HEK293 (cell line): ENCODE data around the gene GET3.
A peak's percentile ranks its signal among the peaks of the same experiment; 100 is the strongest.

Source experiments
- CTCF ChIA-PET: fragments of 350-600 bp; formaldehyde crosslinking; extraction: SDS; loops from one replicate; lab custom pipeline; 2021; ENCODE audit warnings: antibody characterized with exemption; lab: Yijun Ruan, JAX
- POLR2A ChIA-PET: fragments of 300-600 bp; formaldehyde crosslinking; extraction: SDS; loops from one replicate; lab custom pipeline; 2020; ENCODE audit warnings: antibody characterized with exemption, inconsistent platforms; lab: Yijun Ruan, JAX
- H3K27ac ChIP-seq: fragments of 200-500 bp; sonication (Bioruptor generic); 2 replicates; pipeline ENCODE4 v1.5.1; 2014; ENCODE audit warnings: low read depth, low read length, control low read depth, inconsistent platforms; ENCODE audit errors: extremely low read depth
- H3K36me3 ChIP-seq, 2 experiments: fragments of 200-500 bp in 1 of 2; sonication (Bioruptor generic) in 1 of 2; 1 replicate in 1 of 2; 2 replicates in 1 of 2; pipeline ENCODE4 v1.5.1; 2014 to 2017; ENCODE audit warnings: inconsistent platforms in 2 of 2, low read length in 2 of 2; ENCODE audit not compliant: control insufficient read depth in 2 of 2, insufficient read depth in 1 of 2
- H3K4me1 ChIP-seq: fragments of 200-500 bp; sonication (Bioruptor generic); 2 replicates; pipeline ENCODE4 v1.5.1; 2014; ENCODE audit warnings: mild to moderate bottlenecking, low read length, inconsistent platforms; ENCODE audit not compliant: control insufficient read depth, insufficient read depth
- H3K4me3 ChIP-seq: 2 replicates; pipeline ENCODE4 v1.5.1; 2011; ENCODE audit warnings: low read depth, mild to moderate bottlenecking, control low read depth, low read length, moderate library complexity
- H3K9me3 ChIP-seq: fragments of 200-500 bp; sonication (Bioruptor generic); 2 replicates; pipeline ENCODE4 v1.5.1; 2014; ENCODE audit warnings: low read depth, low read length, inconsistent platforms; ENCODE audit not compliant: control insufficient read depth, insufficient read depth
- EGR2 ChIP-seq: fragments of 450-650 bp; formaldehyde crosslinking; IDR thresholded peaks from 2 replicates; pipeline ENCODE4 v1.5.1; 2016; ENCODE audit warnings: low read depth, missing biosample characterization, missing genetic modification characterization
- FEZF1 ChIP-seq: fragments of 450-650 bp; formaldehyde crosslinking; IDR thresholded peaks from 2 replicates; pipeline ENCODE4 v1.5.1; 2016; ENCODE audit warnings: missing biosample characterization, missing genetic modification characterization
- GLIS1 ChIP-seq: fragments of 450-650 bp; formaldehyde crosslinking; IDR thresholded peaks from 2 replicates; pipeline ENCODE4 v1.5.1; 2016; ENCODE audit warnings: missing biosample characterization, missing genetic modification characterization
- HOXC10 ChIP-seq: sonication (generic); formaldehyde crosslinking; IDR thresholded peaks from 2 replicates; pipeline ENCODE4 v1.8.1; 2023; ENCODE audit warnings: mild to moderate bottlenecking, missing genetic modification reagents
- IKZF3 ChIP-seq: fragments of 450-650 bp; IDR thresholded peaks from 2 replicates; pipeline ENCODE4 v1.5.0; 2018; ENCODE audit warnings: missing biosample characterization, mild to moderate bottlenecking, missing genetic modification characterization, moderate library complexity
- KLF1 ChIP-seq: fragments of 450-650 bp; formaldehyde crosslinking; IDR thresholded peaks from 2 replicates; pipeline ENCODE4 v1.5.1; 2016; ENCODE audit warnings: missing biosample characterization, missing genetic modification characterization
- KLF8 ChIP-seq: fragments of 450-650 bp; formaldehyde crosslinking; IDR thresholded peaks from 2 replicates; pipeline ENCODE4 v1.5.1; 2016; ENCODE audit warnings: missing biosample characterization, missing genetic modification characterization
- MZF1 ChIP-seq: fragments of 450-650 bp; formaldehyde crosslinking; IDR thresholded peaks from 2 replicates; pipeline ENCODE4 v1.5.1; 2017; ENCODE audit warnings: missing biosample characterization, missing genetic modification characterization, borderline replicate concordance
- SP3 ChIP-seq: fragments of 450-650 bp; formaldehyde crosslinking; IDR thresholded peaks from 2 replicates; pipeline ENCODE4 v1.5.1; 2016; ENCODE audit warnings: missing biosample characterization, missing genetic modification characterization
- ZBTB8A ChIP-seq: fragments of 450-650 bp; formaldehyde crosslinking; IDR thresholded peaks from 2 replicates; pipeline ENCODE4 v1.5.1; 2016; ENCODE audit warnings: missing biosample characterization, missing genetic modification characterization
- ZNF133 ChIP-seq: fragments of 450-650 bp; formaldehyde crosslinking; IDR thresholded peaks from 2 replicates; pipeline ENCODE4 v1.5.1; 2016; ENCODE audit warnings: missing biosample characterization, missing genetic modification characterization
- ZNF174 ChIP-seq: fragments of 450-650 bp; formaldehyde crosslinking; IDR thresholded peaks from 2 replicates; pipeline ENCODE4 v1.5.0; 2017; ENCODE audit warnings: missing biosample characterization, mild to moderate bottlenecking, missing genetic modification characterization
- ZNF221 ChIP-seq: fragments of 450-650 bp; formaldehyde crosslinking; IDR thresholded peaks from 2 replicates; pipeline ENCODE4 v1.5.1; 2017; ENCODE audit warnings: missing biosample characterization, missing genetic modification characterization, borderline replicate concordance
- ZNF521 ChIP-seq: fragments of 450-650 bp; formaldehyde crosslinking; IDR thresholded peaks from 2 replicates; pipeline ENCODE4 v1.5.1; 2017; ENCODE audit warnings: missing biosample characterization, mild to moderate bottlenecking, missing genetic modification characterization
- ZNF600 ChIP-seq: fragments of 450-650 bp; formaldehyde crosslinking; IDR thresholded peaks from 2 replicates; pipeline ENCODE4 v1.5.1; 2016; ENCODE audit warnings: missing biosample characterization, missing genetic modification characterization
- ZNF621 ChIP-seq: fragments of 450-650 bp; formaldehyde crosslinking; IDR thresholded peaks from 2 replicates; pipeline ENCODE4 v1.5.1; 2017; ENCODE audit warnings: missing biosample characterization, missing genetic modification characterization
- ZNF624 ChIP-seq: fragments of 450-650 bp; formaldehyde crosslinking; IDR thresholded peaks from 2 replicates; pipeline ENCODE4 v1.5.1; 2017; ENCODE audit warnings: missing biosample characterization, missing genetic modification characterization
- ZNF707 ChIP-seq: fragments of 450-650 bp; formaldehyde crosslinking; IDR thresholded peaks from 2 replicates; pipeline ENCODE4 v1.5.1; 2016; ENCODE audit warnings: missing biosample characterization, missing genetic modification characterization
- ZNF747 ChIP-seq: fragments of 450-650 bp; formaldehyde crosslinking; IDR thresholded peaks from 2 replicates; pipeline ENCODE4 v1.5.1; 2016; ENCODE audit warnings: missing biosample characterization, missing genetic modification characterization
- ZNF843 ChIP-seq: fragments of 450-650 bp; formaldehyde crosslinking; IDR thresholded peaks from 2 replicates; pipeline ENCODE4 v1.5.1; 2016; ENCODE audit warnings: missing biosample characterization, missing genetic modification characterization
- TF ChIP-seq, protein P1 (sequence below): fragments of 450-650 bp; formaldehyde crosslinking; IDR thresholded peaks from 2 replicates; pipeline ENCODE4 v1.5.1; 2016; ENCODE audit warnings: missing biosample characterization, missing genetic modification characterization
- TF ChIP-seq, protein P2 (sequence below): fragments of 450-650 bp; formaldehyde crosslinking; IDR thresholded peaks from 2 replicates; pipeline ENCODE4 v1.5.1; 2016; ENCODE audit warnings: missing biosample characterization, missing genetic modification characterization
- TF ChIP-seq, protein P3 (sequence below): fragments of 450-650 bp; formaldehyde crosslinking; IDR thresholded peaks from 2 replicates; pipeline ENCODE4 v1.5.1; 2016; ENCODE audit warnings: missing biosample characterization, missing genetic modification characterization
- TF ChIP-seq, protein P4 (sequence below): fragments of 450-650 bp; formaldehyde crosslinking; IDR thresholded peaks from 2 replicates; pipeline ENCODE4 v1.5.1; 2016; ENCODE audit warnings: missing biosample characterization, missing genetic modification characterization, borderline replicate concordance
- TF ChIP-seq, protein P5 (sequence below): fragments of 450-650 bp; formaldehyde crosslinking; IDR thresholded peaks from 2 replicates; pipeline ENCODE4 v1.5.1; 2016; ENCODE audit warnings: missing biosample characterization, missing genetic modification characterization

GET3 gene

DNA sequence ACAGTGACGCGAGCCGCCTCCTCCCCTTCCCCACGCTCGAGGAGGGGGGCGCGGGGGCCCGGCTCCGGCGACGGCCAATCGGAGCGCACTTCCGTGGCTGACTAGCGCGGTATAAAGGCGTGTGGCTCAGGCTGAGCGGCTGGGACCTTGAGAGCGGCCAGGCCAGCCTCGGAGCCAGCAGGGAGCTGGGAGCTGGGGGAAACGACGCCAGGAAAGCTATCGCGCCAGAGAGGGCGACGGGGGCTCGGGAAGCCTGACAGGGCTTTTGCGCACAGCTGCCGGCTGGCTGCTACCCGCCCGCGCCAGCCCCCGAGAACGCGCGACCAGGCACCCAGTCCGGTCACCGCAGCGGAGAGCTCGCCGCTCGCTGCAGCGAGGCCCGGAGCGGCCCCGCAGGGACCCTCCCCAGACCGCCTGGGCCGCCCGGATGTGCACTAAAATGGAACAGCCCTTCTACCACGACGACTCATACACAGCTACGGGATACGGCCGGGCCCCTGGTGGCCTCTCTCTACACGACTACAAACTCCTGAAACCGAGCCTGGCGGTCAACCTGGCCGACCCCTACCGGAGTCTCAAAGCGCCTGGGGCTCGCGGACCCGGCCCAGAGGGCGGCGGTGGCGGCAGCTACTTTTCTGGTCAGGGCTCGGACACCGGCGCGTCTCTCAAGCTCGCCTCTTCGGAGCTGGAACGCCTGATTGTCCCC is 54.2 kb downstream of the GET3 start, which contains the start of gene JUNB (continued):
- TF ChIP-seq, protein P1, sequence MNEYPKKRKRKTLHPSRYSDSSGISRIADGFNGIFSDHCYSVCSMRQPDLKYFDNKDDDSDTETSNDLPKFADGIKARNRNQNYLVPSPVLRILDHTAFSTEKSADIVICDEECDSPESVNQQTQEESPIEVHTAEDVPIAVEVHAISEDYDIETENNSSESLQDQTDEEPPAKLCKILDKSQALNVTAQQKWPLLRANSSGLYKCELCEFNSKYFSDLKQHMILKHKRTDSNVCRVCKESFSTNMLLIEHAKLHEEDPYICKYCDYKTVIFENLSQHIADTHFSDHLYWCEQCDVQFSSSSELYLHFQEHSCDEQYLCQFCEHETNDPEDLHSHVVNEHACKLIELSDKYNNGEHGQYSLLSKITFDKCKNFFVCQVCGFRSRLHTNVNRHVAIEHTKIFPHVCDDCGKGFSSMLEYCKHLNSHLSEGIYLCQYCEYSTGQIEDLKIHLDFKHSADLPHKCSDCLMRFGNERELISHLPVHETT (tag by site-specific recombination), result 0 out of 2 replicates have a peak, but pooled peaks have one; percentile 4
- no peak; the same call in 1 of the 2 replicates for TF ChIP-seq GLIS1
- TF ChIP-seq IKZF3 (tag by site-specific recombination), result peak; percentile 90
- TF ChIP-seq ZNF707, result no peak
- peak; percentile 51; the same call in 1 of the 2 replicates for TF ChIP-seq ZNF747
- no peak for TF ChIP-seq ZNF624 (tag by site-specific recombination)

DNA sequence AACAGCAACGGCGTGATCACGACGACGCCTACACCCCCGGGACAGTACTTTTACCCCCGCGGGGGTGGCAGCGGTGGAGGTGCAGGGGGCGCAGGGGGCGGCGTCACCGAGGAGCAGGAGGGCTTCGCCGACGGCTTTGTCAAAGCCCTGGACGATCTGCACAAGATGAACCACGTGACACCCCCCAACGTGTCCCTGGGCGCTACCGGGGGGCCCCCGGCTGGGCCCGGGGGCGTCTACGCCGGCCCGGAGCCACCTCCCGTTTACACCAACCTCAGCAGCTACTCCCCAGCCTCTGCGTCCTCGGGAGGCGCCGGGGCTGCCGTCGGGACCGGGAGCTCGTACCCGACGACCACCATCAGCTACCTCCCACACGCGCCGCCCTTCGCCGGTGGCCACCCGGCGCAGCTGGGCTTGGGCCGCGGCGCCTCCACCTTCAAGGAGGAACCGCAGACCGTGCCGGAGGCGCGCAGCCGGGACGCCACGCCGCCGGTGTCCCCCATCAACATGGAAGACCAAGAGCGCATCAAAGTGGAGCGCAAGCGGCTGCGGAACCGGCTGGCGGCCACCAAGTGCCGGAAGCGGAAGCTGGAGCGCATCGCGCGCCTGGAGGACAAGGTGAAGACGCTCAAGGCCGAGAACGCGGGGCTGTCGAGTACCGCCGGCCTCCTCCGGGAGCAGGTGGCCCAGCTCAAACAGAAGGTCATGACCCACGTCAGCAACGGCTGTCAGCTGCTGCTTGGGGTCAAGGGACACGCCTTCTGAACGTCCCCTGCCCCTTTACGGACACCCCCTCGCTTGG is 55.0 kb downstream of the GET3 start:
- H3K36me3 ChIP-seq, result peaks cover 3 to 5% of the 10 kb centered on the region in 2 experiments; a peak in 2 of 3 replicates
- ChIA-PET CTCF (interaction anchor here (0.6 to 16.5 kb wide), 4 partner anchors 15 to 75 kb away, joined by 4 to 386 read pairs (median 119); partner anchors contain the start of gene HOOK2), POLR2A (interaction anchor here (0.8 to 3.6 kb wide), 21 partner anchors 9 to 141 kb away, joined by 3 to 42 read pairs (median 4); partner anchors contain the start of genes DHPS, DNASE2, FARSA and PRDX2)
- peak overlapping the region; percentile 58; the same call in 1 of the 2 replicates for H3K27ac ChIP-seq
- H3K4me3 ChIP-seq, result peak overlapping the region; percentile 43
- no peaks in the 10 kb centered on the region for H3K9me3 ChIP-seq
- H3K4me1 ChIP-seq, result peaks cover 21% of the 10 kb centered on the region
- TF ChIP-seq ZNF600 (tag by site-specific recombination) (peak; percentile 68), KLF1 (tag by site-specific recombination) (no peak), ZNF624 (tag by site-specific recombination) (no peak), ZNF521 (tag by site-specific recombination) (no peak), FEZF1 (tag by site-specific recombination) (no peak), ZBTB8A (tag by site-specific recombination) (peak; percentile 64), ZNF221 (tag by site-specific recombination) (no peak), ZNF621 (tag by site-specific recombination) (no peak), KLF8 (tag by site-specific recombination) (peak; percentile 25; the same call in 1 of the 2 replicates), ZNF843 (0 out of 2 replicates have a peak, but pooled peaks have one; percentile 13), HOXC10 (CRISPR knock-in tag) (no peak), ZNF174 (no peak), EGR2 (tag by site-specific recombination) (peak; percentile 73), MZF1 (tag by site-specific recombination) (no peak), SP3 (tag by site-specific recombination) (no peak), ZNF133 (tag by site-specific recombination) (no peak)
- TF ChIP-seq, protein P2, sequence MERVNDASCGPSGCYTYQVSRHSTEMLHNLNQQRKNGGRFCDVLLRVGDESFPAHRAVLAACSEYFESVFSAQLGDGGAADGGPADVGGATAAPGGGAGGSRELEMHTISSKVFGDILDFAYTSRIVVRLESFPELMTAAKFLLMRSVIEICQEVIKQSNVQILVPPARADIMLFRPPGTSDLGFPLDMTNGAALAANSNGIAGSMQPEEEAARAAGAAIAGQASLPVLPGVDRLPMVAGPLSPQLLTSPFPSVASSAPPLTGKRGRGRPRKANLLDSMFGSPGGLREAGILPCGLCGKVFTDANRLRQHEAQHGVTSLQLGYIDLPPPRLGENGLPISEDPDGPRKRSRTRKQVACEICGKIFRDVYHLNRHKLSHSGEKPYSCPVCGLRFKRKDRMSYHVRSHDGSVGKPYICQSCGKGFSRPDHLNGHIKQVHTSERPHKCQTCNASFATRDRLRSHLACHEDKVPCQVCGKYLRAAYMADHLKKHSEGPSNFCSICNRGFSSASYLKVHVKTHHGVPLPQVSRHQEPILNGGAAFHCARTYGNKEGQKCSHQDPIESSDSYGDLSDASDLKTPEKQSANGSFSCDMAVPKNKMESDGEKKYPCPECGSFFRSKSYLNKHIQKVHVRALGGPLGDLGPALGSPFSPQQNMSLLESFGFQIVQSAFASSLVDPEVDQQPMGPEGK, result no peak; the same call in 1 of the 2 replicates
- TF ChIP-seq, protein P3, sequence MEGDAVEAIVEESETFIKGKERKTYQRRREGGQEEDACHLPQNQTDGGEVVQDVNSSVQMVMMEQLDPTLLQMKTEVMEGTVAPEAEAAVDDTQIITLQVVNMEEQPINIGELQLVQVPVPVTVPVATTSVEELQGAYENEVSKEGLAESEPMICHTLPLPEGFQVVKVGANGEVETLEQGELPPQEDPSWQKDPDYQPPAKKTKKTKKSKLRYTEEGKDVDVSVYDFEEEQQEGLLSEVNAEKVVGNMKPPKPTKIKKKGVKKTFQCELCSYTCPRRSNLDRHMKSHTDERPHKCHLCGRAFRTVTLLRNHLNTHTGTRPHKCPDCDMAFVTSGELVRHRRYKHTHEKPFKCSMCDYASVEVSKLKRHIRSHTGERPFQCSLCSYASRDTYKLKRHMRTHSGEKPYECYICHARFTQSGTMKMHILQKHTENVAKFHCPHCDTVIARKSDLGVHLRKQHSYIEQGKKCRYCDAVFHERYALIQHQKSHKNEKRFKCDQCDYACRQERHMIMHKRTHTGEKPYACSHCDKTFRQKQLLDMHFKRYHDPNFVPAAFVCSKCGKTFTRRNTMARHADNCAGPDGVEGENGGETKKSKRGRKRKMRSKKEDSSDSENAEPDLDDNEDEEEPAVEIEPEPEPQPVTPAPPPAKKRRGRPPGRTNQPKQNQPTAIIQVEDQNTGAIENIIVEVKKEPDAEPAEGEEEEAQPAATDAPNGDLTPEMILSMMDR (tag by site-specific recombination), result no peak
- TF ChIP-seq, protein P4, sequence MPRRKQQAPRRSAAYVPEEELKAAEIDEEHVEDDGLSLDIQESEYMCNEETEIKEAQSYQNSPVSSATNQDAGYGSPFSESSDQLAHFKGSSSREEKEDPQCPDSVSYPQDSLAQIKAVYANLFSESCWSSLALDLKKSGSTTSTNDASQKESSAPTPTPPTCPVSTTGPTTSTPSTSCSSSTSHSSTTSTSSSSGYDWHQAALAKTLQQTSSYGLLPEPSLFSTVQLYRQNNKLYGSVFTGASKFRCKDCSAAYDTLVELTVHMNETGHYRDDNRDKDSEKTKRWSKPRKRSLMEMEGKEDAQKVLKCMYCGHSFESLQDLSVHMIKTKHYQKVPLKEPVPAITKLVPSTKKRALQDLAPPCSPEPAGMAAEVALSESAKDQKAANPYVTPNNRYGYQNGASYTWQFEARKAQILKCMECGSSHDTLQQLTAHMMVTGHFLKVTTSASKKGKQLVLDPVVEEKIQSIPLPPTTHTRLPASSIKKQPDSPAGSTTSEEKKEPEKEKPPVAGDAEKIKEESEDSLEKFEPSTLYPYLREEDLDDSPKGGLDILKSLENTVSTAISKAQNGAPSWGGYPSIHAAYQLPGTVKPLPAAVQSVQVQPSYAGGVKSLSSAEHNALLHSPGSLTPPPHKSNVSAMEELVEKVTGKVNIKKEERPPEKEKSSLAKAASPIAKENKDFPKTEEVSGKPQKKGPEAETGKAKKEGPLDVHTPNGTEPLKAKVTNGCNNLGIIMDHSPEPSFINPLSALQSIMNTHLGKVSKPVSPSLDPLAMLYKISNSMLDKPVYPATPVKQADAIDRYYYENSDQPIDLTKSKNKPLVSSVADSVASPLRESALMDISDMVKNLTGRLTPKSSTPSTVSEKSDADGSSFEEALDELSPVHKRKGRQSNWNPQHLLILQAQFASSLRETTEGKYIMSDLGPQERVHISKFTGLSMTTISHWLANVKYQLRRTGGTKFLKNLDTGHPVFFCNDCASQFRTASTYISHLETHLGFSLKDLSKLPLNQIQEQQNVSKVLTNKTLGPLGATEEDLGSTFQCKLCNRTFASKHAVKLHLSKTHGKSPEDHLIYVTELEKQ (tag by site-specific recombination), result no peak
- TF ChIP-seq, protein P5, sequence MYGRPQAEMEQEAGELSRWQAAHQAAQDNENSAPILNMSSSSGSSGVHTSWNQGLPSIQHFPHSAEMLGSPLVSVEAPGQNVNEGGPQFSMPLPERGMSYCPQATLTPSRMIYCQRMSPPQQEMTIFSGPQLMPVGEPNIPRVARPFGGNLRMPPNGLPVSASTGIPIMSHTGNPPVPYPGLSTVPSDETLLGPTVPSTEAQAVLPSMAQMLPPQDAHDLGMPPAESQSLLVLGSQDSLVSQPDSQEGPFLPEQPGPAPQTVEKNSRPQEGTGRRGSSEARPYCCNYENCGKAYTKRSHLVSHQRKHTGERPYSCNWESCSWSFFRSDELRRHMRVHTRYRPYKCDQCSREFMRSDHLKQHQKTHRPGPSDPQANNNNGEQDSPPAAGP (tag by site-specific recombination), result 0 out of 2 replicates have a peak, but pooled peaks have one; percentile 42
